NAMALWA (cell line): ENCODE results near the gene MOV10L1.

ENCODE experiments used
- DNase-seq: peaks from one replicate; pipeline ENCODE4 v3.0.0-alpha.2; 2015; ENCODE audit warnings: low spot score

Gene MOV10L1

GRCh38 chr22:50058906-50059880 is 30.6 kb upstream of the MOV10L1 start:
- peak; percentile 24 for DNase-seq

- DNase-seq: no peak
Observed at GRCh38 chr22:50059881-50060262, 29.9 kb upstream of the MOV10L1 start.

GRCh38 chr22:50060441-50061140 is 29.2 kb upstream of the MOV10L1 start:
- DNase-seq: no peak

GRCh38 chr22:50061141-50061823 is 28.5 kb upstream of the MOV10L1 start:
- DNase-seq: no peak

- DNase-seq: no peak
Observed at GRCh38 chr22:50061824-50062355, 27.9 kb upstream of the MOV10L1 start.

- DNase-seq: no peak
Observed at GRCh38 chr22:50062509-50063135, 27.2 kb upstream of the MOV10L1 start.

- no peak for DNase-seq
Observed at GRCh38 chr22:50063589-50064393, 26.0 kb upstream of the MOV10L1 start.

GRCh38 chr22:50064453-50064852 is 25.4 kb upstream of the MOV10L1 start:
- no peak for DNase-seq

GRCh38 chr22:50067244-50067643 is 22.6 kb upstream of the MOV10L1 start:
- no peak for DNase-seq

- no peak for DNase-seq
Observed at GRCh38 chr22:50068096-50068495, 21.7 kb upstream of the MOV10L1 start.

- no peak for DNase-seq
Observed at GRCh38 chr22:50070366-50070765, 19.4 kb upstream of the MOV10L1 start.

GRCh38 chr22:50071432-50072166 is 18.2 kb upstream of the MOV10L1 start:
- no peak for DNase-seq

GRCh38 chr22:50072167-50072555 is 17.6 kb upstream of the MOV10L1 start:
- no peak for DNase-seq

- DNase-seq: no peak
Observed at GRCh38 chr22:50072714-50073538, 16.9 kb upstream of the MOV10L1 start.

GRCh38 chr22:50074056-50074455 is 15.8 kb upstream of the MOV10L1 start:
- DNase-seq: no peak

- no peak for DNase-seq
Observed at GRCh38 chr22:50074551-50075530, 15.0 kb upstream of the MOV10L1 start.

GRCh38 chr22:50076646-50077535 is 12.9 kb upstream of the MOV10L1 start:
- no peak for DNase-seq
